Activated naive CD4-positive, alpha-beta T cell treated with anti-CD3 and anti-CD28 coated beads, Interleukin-2, amount 50 U/mL, for 24 hours (primary cell): ENCODE results near the gene C4orf33.
"Not testable (repeated sequence)": the region's sequence is repeated elsewhere in the genome, so short reads cannot be mapped to it uniquely, and the experiment has no call there.

Experiments used
- H3K27ac Mint-ChIP-seq: one replicate; pipeline ENCODE4 v1.8.0; 2021; ENCODE audit warnings: mild to moderate bottlenecking, mixed read lengths
- H3K27me3 Mint-ChIP-seq: one replicate; pipeline ENCODE4 v1.8.0; 2021; ENCODE audit warnings: mixed read lengths
- H3K36me3 Mint-ChIP-seq: one replicate; pipeline ENCODE4 v1.8.0; 2021; ENCODE audit warnings: mixed read lengths
- H3K4me1 Mint-ChIP-seq: one replicate; pipeline ENCODE4 v1.8.0; 2021; ENCODE audit warnings: mixed read lengths
- H3K4me3 Mint-ChIP-seq: one replicate; pipeline ENCODE4 v1.8.0; 2021; ENCODE audit warnings: mild to moderate bottlenecking, mixed read lengths
- H3K9me3 Mint-ChIP-seq: one replicate; pipeline ENCODE4 v1.8.0; 2021; ENCODE audit warnings: mixed read lengths

Gene C4orf33, protein sequence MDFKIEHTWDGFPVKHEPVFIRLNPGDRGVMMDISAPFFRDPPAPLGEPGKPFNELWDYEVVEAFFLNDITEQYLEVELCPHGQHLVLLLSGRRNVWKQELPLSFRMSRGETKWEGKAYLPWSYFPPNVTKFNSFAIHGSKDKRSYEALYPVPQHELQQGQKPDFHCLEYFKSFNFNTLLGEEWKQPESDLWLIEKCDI

DNA sequence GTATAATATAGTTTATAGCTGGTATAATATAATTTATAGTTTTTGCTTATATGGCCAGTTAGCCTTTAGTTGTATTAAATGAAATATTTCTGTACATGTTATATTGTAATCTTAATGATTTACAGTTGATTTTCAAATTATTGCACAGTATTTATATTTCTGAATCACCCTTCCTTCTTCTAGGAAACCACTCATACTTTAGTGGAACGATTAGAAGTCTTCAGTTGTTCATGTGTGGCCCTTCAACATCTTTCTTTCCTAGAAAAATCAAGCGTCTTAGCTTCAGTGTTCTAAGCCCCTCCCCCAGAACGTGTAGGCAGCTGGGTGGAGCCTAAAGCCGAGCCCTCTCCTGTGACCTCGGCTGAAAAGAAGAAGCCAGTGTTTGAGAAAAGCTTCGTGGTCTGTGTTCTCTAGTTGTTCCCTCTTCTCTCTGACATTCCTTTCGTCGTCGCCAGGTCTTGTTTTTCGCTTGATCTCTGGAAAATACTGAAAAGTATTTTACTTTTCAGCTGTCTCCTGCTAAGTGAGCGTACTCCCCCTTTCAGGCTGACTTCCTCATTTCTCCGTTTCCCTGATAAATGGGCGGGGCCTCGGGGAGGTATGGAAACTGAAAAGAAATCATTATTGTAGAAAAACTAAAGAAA lies at the start of gene C4orf33:
TSS of gene C4orf33 (plus strand) at position 342 of the 644 bp plus-strand sequence. CDS start 6,459 bp downstream, outside the sequence.
- Mint-ChIP-seq H3K4me3 (peak within 1 kb of the TSS; percentile 91), H3K9me3 (no peaks in the 10 kb centered on the region), H3K36me3 (no peaks in the 10 kb centered on the region), H3K27me3 (no peaks in the 10 kb centered on the region), H3K27ac (peak within 1 kb of the TSS; percentile 92), H3K4me1 (peaks cover 28% of the 10 kb centered on the region)

DNA sequence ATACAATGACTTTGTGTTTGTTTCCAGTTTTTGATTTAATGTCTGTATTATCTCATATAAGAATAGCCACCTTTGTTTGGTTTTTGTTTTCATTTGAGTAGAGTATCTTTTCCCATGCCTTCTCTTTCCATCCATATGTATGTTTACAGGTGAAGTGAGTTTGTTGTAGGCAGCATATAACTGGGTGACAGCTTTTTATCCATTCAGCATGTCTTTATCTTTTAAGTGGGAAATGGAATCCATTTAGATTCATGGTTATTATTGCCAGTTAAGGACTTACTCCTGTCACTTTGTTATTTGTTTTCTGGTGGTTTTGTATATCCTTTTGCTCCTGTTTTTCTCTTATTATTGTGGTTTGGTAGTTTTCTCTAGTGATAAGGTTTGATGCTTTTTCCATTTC lies 36.9 kb upstream of the C4orf33 start:
- Mint-ChIP-seq H3K9me3 (peaks cover 41% of the 10 kb centered on the region), H3K27ac (no peak overlapping the region), H3K36me3 (peaks cover 55% of the 10 kb centered on the region), H3K27me3 (no peaks in the 10 kb centered on the region), H3K4me1 (no peaks in the 10 kb centered on the region), H3K4me3 (no peak overlapping the region)

DNA sequence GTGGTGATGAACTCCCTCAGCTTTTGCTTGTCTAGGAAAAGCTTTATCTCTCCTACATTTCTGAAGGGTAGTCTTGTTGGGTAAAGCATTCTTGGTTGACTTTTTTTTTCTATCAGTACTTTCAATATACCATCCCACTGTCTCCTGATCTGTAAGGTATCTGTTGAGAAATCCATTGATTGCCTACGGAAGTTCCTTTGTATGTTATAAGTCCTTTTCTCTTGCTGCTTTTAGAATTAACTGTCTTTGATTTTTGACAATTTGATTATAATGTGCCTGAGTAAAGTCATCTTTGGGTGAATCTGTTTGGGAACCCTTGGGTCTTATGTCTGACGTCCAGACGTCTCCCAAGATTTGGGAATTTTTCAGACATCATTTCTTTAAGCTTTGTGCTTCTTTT lies 33.4 kb upstream of the C4orf33 start:
- peaks cover 54% of the 10 kb centered on the region for H3K36me3 Mint-ChIP-seq
- peaks cover 30% of the 10 kb centered on the region for H3K9me3 Mint-ChIP-seq
- no peak overlapping the region for H3K27ac Mint-ChIP-seq
- no peaks in the 10 kb centered on the region for H3K27me3 Mint-ChIP-seq
- no peak overlapping the region for H3K4me3 Mint-ChIP-seq
- no peaks in the 10 kb centered on the region for H3K4me1 Mint-ChIP-seq

DNA sequence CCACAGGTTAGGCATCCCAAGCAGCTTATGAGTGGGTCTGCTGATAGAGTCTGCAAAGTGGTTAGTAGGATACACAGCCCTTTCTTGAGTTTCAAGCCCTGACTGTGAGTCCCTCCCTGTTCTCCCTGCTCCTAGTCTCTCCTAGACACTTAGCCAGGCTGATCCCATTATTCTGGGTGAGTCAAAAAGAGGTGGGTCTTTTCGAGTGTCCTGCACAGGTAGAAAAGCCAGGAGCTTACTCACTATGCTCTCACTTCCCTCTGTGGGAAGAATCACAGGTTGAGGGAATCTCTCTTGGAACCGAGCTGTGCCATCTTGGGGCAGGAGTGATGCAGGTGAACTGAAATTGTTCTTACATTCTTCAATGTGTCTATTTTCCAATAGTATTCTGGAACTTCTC lies 32.3 kb upstream of the C4orf33 start:
- Mint-ChIP-seq H3K27ac (no peak overlapping the region), H3K36me3 (peaks cover 58% of the 10 kb centered on the region), H3K4me3 (no peak overlapping the region), H3K4me1 (no peaks in the 10 kb centered on the region), H3K9me3 (peaks cover 31% of the 10 kb centered on the region), H3K27me3 (no peaks in the 10 kb centered on the region)

DNA sequence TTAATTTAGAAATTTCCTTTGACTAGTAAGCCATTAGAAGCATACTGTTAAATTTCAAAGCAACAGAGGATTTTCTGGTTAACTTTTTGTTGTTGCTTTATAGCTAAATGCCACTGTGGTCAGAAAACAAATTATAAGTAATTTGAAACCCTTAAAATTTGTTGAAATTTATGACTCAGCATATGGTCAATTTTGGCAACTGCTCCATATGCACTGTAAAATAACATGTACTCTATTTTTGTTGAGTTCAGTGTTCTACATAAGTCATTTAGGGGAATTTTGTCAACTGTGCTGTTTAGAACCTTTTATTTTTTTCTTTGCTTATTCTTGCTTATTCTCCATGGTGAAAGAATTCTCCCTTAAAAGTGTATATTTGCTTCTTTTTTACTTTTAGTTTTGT lies 31.2 kb upstream of the C4orf33 start:
- no peak overlapping the region for H3K4me3 Mint-ChIP-seq
- peaks cover 57% of the 10 kb centered on the region for H3K36me3 Mint-ChIP-seq
- H3K9me3 Mint-ChIP-seq = peaks cover 26% of the 10 kb centered on the region

DNA sequence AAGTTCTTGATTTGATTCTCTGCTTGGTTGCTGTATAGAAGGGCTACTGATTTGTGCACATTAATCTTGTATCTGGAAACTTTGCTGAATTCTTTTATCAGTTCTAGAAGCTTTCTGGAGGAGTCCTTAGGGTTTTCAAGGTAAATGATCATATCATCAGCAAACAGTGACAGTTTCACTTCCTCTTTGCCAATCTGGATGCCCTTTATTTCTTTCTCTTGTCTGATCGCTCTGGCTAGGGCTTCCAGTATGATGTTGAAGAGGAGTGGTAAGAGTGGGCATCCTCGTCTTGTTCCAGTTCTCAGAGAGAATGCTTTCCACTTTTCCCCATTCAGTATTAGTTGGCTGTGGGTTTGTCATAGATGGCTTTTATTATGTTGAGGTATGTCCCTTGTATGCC lies 26.4 kb upstream of the C4orf33 start:
- H3K36me3 Mint-ChIP-seq = peaks cover 52% of the 10 kb centered on the region
- H3K27me3 Mint-ChIP-seq, H3K4me1 Mint-ChIP-seq, H3K4me3 Mint-ChIP-seq, H3K27ac Mint-ChIP-seq: not testable (repeated sequence)
- peaks cover 48% of the 10 kb centered on the region for H3K9me3 Mint-ChIP-seq

More for the DNA sequence above, 31.2 kb upstream of the C4orf33 start:
- Mint-ChIP-seq H3K4me1 (no peaks in the 10 kb centered on the region), H3K27ac (no peak overlapping the region), H3K27me3 (no peaks in the 10 kb centered on the region)

DNA sequence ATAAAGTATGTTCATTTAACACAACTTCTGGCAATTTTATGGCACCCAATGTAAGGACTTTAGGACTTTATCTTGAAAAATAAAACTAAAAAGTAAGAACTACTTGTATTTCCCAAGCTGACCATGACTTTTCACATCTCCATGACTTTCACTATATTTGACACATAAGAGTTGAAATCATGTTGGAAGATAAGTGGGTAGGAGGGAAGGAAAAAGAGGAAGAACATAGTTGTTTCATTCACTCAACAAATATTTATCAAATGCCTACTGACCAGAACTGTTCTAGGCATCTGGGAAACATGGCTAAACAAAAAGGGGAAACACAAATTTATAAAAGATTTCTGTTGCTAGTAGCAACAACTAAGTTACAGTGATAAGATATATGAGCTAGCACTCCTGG lies 18.6 kb upstream of the C4orf33 start:
- peaks cover 5% of the 10 kb centered on the region for H3K4me1 Mint-ChIP-seq
- H3K27ac Mint-ChIP-seq = no peak overlapping the region
- H3K4me3 Mint-ChIP-seq = no peak overlapping the region
- peaks cover 30% of the 10 kb centered on the region for H3K9me3 Mint-ChIP-seq
- H3K27me3 Mint-ChIP-seq = no peaks in the 10 kb centered on the region
- peaks cover 63% of the 10 kb centered on the region for H3K36me3 Mint-ChIP-seq

DNA sequence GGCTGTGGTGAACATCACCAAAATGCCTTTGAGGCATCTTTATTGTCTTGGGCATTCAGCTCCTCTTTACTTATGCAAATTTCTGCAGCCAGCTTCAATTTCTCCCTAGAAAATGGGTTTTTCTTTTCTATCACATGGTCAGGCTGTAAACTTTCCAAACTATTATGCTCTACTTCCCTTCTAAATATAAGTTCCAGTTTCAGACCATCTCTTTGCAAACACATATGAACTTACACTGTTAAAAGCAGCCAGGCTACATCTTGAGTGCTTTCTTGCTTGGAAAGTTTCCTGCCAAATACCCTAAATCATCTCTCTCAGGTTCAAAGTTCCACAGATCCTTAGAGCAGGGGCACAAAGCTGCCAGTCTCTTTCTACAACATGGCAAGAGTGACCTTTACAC lies 15.8 kb upstream of the C4orf33 start:
- Mint-ChIP-seq H3K9me3 (peaks cover 17% of the 10 kb centered on the region), H3K27ac (no peak overlapping the region), H3K27me3 (no peaks in the 10 kb centered on the region)

DNA sequence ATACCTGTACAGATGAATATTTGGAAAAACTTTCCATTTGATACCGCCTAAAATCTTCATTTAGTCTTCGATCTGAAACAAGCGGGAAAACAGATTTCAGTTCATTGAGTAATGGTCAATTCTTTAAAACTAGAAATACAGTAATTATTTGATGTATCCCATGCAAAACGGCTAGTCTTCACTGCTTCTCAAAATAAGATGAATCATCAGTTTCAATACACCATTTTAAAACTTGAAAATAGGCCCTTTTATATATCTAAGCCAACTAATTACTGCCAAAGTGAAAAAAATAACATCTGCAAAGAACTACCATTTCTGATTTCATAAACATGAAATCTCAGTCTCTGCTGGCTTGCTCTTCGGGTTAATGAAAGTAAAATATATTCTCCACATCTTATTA lies 13.7 kb upstream of the C4orf33 start:
- H3K9me3 Mint-ChIP-seq = peaks cover 14% of the 10 kb centered on the region
- no peak overlapping the region for H3K27ac Mint-ChIP-seq
- H3K27me3 Mint-ChIP-seq = no peaks in the 10 kb centered on the region
- no peak overlapping the region for H3K4me3 Mint-ChIP-seq
- peaks cover 32% of the 10 kb centered on the region for H3K4me1 Mint-ChIP-seq
- H3K36me3 Mint-ChIP-seq = peaks cover 41% of the 10 kb centered on the region

More for the DNA sequence above, 15.8 kb upstream of the C4orf33 start:
- H3K36me3 Mint-ChIP-seq = peaks cover 49% of the 10 kb centered on the region
- H3K4me1 Mint-ChIP-seq = peaks cover 26% of the 10 kb centered on the region
- no peak overlapping the region for H3K4me3 Mint-ChIP-seq

DNA sequence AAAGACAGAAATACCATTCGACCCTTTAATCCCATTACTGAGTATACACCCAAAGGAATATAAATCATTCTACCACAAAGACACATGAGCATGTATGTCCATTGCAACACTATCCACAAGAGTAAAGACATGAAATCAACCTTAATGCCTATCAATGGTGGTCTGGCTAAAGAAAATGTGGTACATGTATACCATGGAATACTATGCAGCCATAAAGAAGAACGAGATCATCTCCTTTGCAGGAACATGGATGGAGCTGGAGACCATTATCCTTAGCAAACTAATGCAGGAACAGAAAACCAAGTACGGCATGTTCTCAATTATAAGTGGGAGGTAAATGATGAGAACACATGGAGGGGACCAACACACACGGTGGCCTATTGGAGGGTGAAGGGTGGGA lies 10.5 kb upstream of the C4orf33 start:
- peaks cover 9% of the 10 kb centered on the region for H3K9me3 Mint-ChIP-seq

DNA sequence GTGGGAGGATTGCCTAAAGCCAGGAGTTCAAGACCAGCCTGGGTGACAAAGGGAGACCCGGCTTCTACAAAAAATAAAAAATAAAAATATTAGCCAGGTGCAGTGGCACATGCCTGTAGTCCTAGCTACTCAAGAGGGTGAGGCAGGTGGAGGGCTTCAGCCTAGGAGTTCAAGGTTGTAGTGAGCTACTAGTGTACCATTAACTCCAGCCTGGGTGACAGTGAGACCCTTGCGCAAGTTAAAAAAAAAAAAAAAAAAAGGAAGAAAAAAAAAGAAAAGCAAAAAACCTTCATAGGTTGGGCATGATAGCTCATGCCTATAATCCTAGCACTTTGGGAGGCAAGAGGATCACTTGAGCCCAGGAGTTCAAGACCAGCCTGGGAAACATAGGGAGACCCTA lies 8.4 kb upstream of the C4orf33 start:
- peaks cover 43% of the 10 kb centered on the region for H3K4me1 Mint-ChIP-seq
- H3K27ac Mint-ChIP-seq = no peak overlapping the region
- H3K36me3 Mint-ChIP-seq = peaks cover 9% of the 10 kb centered on the region
- H3K27me3 Mint-ChIP-seq = no peaks in the 10 kb centered on the region
- H3K9me3 Mint-ChIP-seq = peaks cover 4% of the 10 kb centered on the region
- no peak overlapping the region for H3K4me3 Mint-ChIP-seq

More for the DNA sequence above, 10.5 kb upstream of the C4orf33 start:
- Mint-ChIP-seq H3K4me3 (no peak overlapping the region), H3K27ac (no peak overlapping the region), H3K27me3 (no peaks in the 10 kb centered on the region), H3K36me3 (peaks cover 22% of the 10 kb centered on the region), H3K4me1 (peaks cover 44% of the 10 kb centered on the region)

DNA sequence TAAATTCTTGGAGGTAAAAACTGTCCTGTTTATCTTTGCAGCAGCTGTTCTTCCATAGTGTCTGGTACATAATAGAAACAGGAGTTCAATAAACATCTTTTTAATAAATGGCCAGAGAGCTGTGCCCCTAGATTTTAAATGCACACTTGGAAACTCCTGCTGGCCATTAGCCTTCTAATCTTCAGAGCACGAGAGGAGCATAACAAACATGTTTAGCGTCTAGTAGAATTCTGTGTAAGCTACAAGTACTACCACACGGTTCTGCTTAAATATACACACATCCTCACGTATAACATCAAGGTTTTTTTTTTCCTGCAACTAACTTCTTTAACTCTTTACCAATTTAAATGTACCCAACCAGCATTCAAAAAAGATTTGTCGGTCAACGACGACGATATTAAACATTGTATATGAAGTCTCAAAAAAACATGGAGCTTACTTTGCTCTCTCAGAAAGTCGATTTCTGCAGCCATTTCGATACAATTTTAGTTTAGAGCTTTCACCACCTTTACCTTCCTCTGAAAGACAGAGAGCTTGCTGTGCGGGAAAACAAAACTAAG lies 3.2 kb upstream of the C4orf33 start:
- Mint-ChIP-seq H3K36me3 (no peaks in the 10 kb centered on the region), H3K27me3 (no peaks in the 10 kb centered on the region), H3K4me3 (no peak overlapping the region), H3K27ac (no peak overlapping the region), H3K4me1 (peaks cover 45% of the 10 kb centered on the region), H3K9me3 (no peaks in the 10 kb centered on the region)

DNA sequence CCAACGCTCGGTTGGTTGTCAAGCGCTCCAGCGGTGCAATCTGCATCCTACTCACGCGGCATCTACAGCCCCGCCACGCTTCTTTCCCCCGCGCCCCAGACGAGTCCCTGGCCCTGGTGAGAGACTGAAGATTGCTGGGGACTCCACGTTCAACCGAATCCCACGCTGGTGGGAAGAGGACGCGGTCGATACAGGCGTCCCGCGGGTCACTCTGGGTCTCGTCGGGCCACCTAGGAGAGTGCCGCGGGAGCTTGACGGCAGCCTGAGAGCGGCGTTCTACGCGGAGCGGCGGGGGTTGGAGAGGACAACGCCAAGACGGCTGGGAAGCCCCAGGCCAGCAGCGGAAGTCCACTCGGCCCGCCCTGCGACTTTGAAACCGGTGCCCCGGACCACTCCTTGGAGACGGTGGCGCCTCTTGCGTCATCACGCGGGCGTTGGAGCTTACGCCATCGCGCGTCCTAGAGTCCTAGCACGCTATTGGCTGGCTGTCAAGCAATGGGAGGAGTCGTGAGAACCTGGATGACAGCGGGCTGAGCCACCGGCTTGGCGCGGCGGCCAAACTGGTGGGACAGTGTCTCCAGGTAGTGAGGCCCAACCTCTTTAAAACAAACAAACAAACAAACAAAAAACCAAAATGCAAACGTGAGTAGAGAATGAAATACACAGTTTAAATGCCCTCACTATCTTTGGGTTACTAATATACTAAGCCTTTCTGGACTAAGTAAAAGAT lies 2.6 kb upstream of the C4orf33 start, which contains the start of gene SCLT1:
TSS of gene SCLT1 (minus strand) at position 349 of the 730 bp plus-strand sequence. CDS start 436 bp downstream, outside the sequence.
- H3K27me3 Mint-ChIP-seq = no peaks in the 10 kb centered on the region
- no peaks in the 10 kb centered on the region for H3K36me3 Mint-ChIP-seq
- peak within 1 kb of the TSS; percentile 2 for H3K4me3 Mint-ChIP-seq
- H3K27ac Mint-ChIP-seq = no peak within 1 kb of the TSS
- no peaks in the 10 kb centered on the region for H3K9me3 Mint-ChIP-seq
- H3K4me1 Mint-ChIP-seq = peaks cover 42% of the 10 kb centered on the region

DNA sequence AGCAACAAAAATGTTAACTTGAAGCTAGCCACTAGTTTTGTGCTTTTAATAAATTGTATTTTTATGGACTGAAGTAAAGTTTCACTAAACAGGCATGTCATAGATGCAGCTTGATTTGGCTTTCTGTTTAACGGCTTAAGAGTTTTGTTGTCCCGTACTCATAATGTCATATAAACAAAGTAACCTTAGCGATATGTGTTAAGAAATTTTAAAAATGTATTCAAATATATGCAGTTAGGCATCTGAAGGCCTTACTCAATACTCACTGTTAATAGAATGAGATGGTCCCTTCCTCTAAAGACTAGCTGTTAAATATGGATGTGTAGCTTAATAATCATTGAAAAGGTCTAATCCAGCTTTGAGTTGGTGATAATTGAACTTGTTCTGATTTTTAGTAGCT lies 1.6 kb upstream of the C4orf33 start:
- Mint-ChIP-seq H3K27me3 (no peaks in the 10 kb centered on the region), H3K36me3 (no peaks in the 10 kb centered on the region), H3K9me3 (no peaks in the 10 kb centered on the region), H3K4me1 (peaks cover 32% of the 10 kb centered on the region), H3K4me3 (peak overlapping the region; percentile 2), H3K27ac (no peak overlapping the region)

DNA sequence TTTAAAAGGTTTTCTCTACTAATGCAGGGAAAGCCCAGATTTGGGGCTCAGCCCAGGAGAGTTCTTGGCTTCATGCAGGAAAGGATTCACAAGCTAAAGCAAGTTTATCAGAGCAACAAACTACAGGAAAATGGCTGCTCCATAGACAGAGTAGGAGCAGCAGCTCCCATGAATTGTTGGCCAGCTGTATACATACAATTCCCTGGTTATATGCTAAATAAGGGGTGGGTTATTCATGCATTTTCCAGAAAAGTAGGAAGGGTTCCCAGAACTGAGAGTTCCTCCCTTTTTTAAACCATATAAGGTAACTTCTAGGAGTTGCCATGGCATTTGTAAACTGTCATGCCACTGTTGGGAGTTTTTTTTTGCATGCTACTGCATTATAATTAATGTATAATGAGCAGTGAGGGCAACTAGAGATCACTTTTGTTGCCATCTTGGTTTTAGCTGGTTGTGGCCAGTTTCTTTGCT lies 2.6 kb downstream of the C4orf33 start:
- peaks cover 26% of the 10 kb centered on the region for H3K4me1 Mint-ChIP-seq
- peaks cover 4% of the 10 kb centered on the region for H3K36me3 Mint-ChIP-seq
- H3K27ac Mint-ChIP-seq = no peak overlapping the region
- no peaks in the 10 kb centered on the region for H3K27me3 Mint-ChIP-seq
- no peak overlapping the region for H3K4me3 Mint-ChIP-seq
- no peaks in the 10 kb centered on the region for H3K9me3 Mint-ChIP-seq
